Measurements from ENCODE around the gene CIDEC.

GRCh38 chr3:9891072-9891622 lies 11.1 kb upstream of the CIDEC start:
- no peak for TF ChIP-seq POLR2AphosphoS5 (IDR thresholded peaks at IDR 0.05; ENCODE audit: borderline replicate concordance, low read depth, low read length)
- no peak for TF ChIP-seq EZH2 (IDR thresholded peaks at IDR 0.05)
- no peak for TF ChIP-seq FOXP2 (optimal IDR thresholded peaks at IDR 0.05; ENCODE audit: control extremely low read depth, extremely low read length, insufficient read depth)
